H9 (cell line): ENCODE data around the gene ARHGEF17. TPM values are rescaled to one million over a fixed set of nuclear protein-coding genes. Genes with fewer than 3 reads are reported as not detected.

Experiments
- DNase-seq: peaks from one replicate; pipeline ENCODE4 v3.0.0-alpha.2; 2017
- H2AFZ ChIP-seq: one replicate; pipeline ENCODE4 v1.6.1; 2013; ENCODE audit warnings: mild to moderate bottlenecking, low read length, control low read depth, moderate library complexity
- H2AK5ac ChIP-seq: 2 replicates; pipeline ENCODE4 v1.6.1; 2013; ENCODE audit warnings: low read length, control low read depth, mixed read lengths; ENCODE audit not compliant: insufficient read length
- H2BK120ac ChIP-seq: one replicate; pipeline ENCODE4 v1.6.1; 2013; ENCODE audit warnings: low read depth, mild to moderate bottlenecking, low read length, control low read depth, inconsistent platforms; ENCODE audit not compliant: poor library complexity, severe bottlenecking
- H2BK12ac ChIP-seq: 2 replicates; pipeline ENCODE4 v1.6.1; 2013; ENCODE audit warnings: low read length, control low read depth, mixed read lengths, low read depth; ENCODE audit not compliant: insufficient read length
- H2BK15ac ChIP-seq: 2 replicates; pipeline ENCODE4 v1.6.1; 2013; ENCODE audit warnings: low read depth, low read length, control low read depth
- H2BK20ac ChIP-seq: one replicate; pipeline ENCODE4 v1.6.1; 2013; ENCODE audit warnings: low read depth, mild to moderate bottlenecking, low read length, control low read depth, inconsistent platforms; ENCODE audit not compliant: poor library complexity, severe bottlenecking
- H2BK5ac ChIP-seq: 2 replicates; pipeline ENCODE4 v1.6.1; 2013; ENCODE audit warnings: low read length, control low read depth, mixed read lengths; ENCODE audit not compliant: insufficient read length
- H3K14ac ChIP-seq: 2 replicates; pipeline ENCODE4 v1.6.1; 2013; ENCODE audit warnings: low read length, control low read depth; ENCODE audit not compliant: insufficient read depth
- H3K18ac ChIP-seq: 2 replicates; pipeline ENCODE4 v1.6.1; 2013; ENCODE audit warnings: low read depth, mild to moderate bottlenecking, mixed read lengths, low read length, control low read depth; ENCODE audit not compliant: insufficient read length
- H3K23ac ChIP-seq: 2 replicates; pipeline ENCODE4 v1.6.1; 2013; ENCODE audit warnings: low read length, control low read depth, mixed read lengths, low read depth; ENCODE audit not compliant: insufficient read length
- H3K23me2 ChIP-seq: 2 replicates; pipeline ENCODE4 v1.6.1; 2013; ENCODE audit warnings: low read depth, mild to moderate bottlenecking, mixed read lengths, low read length, control low read depth; ENCODE audit not compliant: insufficient read length, poor library complexity, severe bottlenecking
- H3K27ac ChIP-seq: 2 replicates; pipeline ENCODE4 v1.5.1; 2013; ENCODE audit warnings: low read length, control low read depth, mixed read lengths, low read depth; ENCODE audit not compliant: insufficient read length
- H3K27me3 ChIP-seq: 2 replicates; pipeline ENCODE4 v1.6.1; 2013; ENCODE audit warnings: low read length, control low read depth, inconsistent platforms; ENCODE audit not compliant: insufficient read depth
- H3K4ac ChIP-seq: 2 replicates; pipeline ENCODE4 v1.6.1; 2013; ENCODE audit warnings: low read depth, mild to moderate bottlenecking, control low read depth, inconsistent platforms, low read length, moderate library complexity
- H3K4me1 ChIP-seq: 2 replicates; pipeline ENCODE4 v1.6.1; 2013; ENCODE audit warnings: low read length, control low read depth, inconsistent platforms; ENCODE audit not compliant: insufficient read depth
- H3K4me2 ChIP-seq: 2 replicates; pipeline ENCODE4 v1.6.1; 2013; ENCODE audit warnings: low read length, control low read depth, mixed read lengths; ENCODE audit not compliant: insufficient read length, insufficient read depth
- H3K56ac ChIP-seq: 2 replicates; pipeline ENCODE4 v1.6.1; 2013; ENCODE audit warnings: low read depth, mild to moderate bottlenecking, mixed read lengths, low read length, control low read depth; ENCODE audit not compliant: insufficient read length
- H3K79me1 ChIP-seq: 2 replicates; pipeline ENCODE4 v1.6.1; 2013; ENCODE audit warnings: low read depth, mild to moderate bottlenecking, moderate library complexity, low read length, control low read depth, inconsistent platforms; ENCODE audit not compliant: insufficient read depth, poor library complexity, severe bottlenecking
- H3K79me2 ChIP-seq: 2 replicates; pipeline ENCODE4 v1.6.1; 2013; ENCODE audit warnings: low read length, control low read depth, inconsistent platforms; ENCODE audit not compliant: insufficient read depth
- H3K9ac ChIP-seq: 2 replicates; pipeline ENCODE4 v1.6.1; 2013; ENCODE audit warnings: low read length, control low read depth, mixed read lengths; ENCODE audit not compliant: insufficient read length; ENCODE audit errors: extremely low read depth
- H3K9me3 ChIP-seq: one replicate; pipeline ENCODE4 v1.6.1; 2013; ENCODE audit warnings: low read depth, low read length, inconsistent platforms; ENCODE audit not compliant: control insufficient read depth
- H3T11ph ChIP-seq: one replicate; pipeline ENCODE4 v1.6.1; 2013; ENCODE audit warnings: mild to moderate bottlenecking, low read length, control low read depth, inconsistent platforms
- H4K20me1 ChIP-seq: one replicate; pipeline ENCODE4 v1.6.1; 2013; ENCODE audit not compliant: control insufficient read depth, insufficient read length, insufficient read depth
- H4K5ac ChIP-seq: 2 replicates; pipeline ENCODE4 v1.6.1; 2013; ENCODE audit warnings: low read depth, mild to moderate bottlenecking, mixed read lengths, low read length, control low read depth; ENCODE audit not compliant: insufficient read length
- H4K8ac ChIP-seq: replicated peaks from 2 replicates; pipeline ENCODE4 v1.6.1; 2013; ENCODE audit warnings: low read length, control low read depth, mixed read lengths, low read depth; ENCODE audit not compliant: insufficient read length
- H4K91ac ChIP-seq: 2 replicates; pipeline ENCODE4 v1.6.1; 2013; ENCODE audit warnings: low read depth, mild to moderate bottlenecking, moderate library complexity, mixed read lengths, low read length, control low read depth; ENCODE audit not compliant: insufficient read length
- H3K27ac Mint-ChIP-seq, 3 experiments: 2 replicates in 2 of 3; 3 replicates in 1 of 3; pipeline ENCODE4 v1.8.0; 2020 to 2021; ENCODE audit warnings: mixed read lengths in 3 of 3, mild to moderate bottlenecking in 1 of 3, moderate library complexity in 1 of 3
- H3K27me3 Mint-ChIP-seq: 2 replicates; pipeline ENCODE4 v1.8.0; 2021; ENCODE audit warnings: low read depth, mild to moderate bottlenecking, moderate library complexity, mixed read lengths
- H3K36me3 Mint-ChIP-seq, 3 experiments: 2 replicates in 2 of 3; 3 replicates in 1 of 3; pipeline ENCODE4 v1.8.0; 2020 to 2021; ENCODE audit warnings: low read depth in 3 of 3, mixed read lengths in 3 of 3; ENCODE audit not compliant: insufficient read depth in 1 of 3
- H3K4me1 Mint-ChIP-seq, 2 experiments: 2 replicates each; pipeline ENCODE4 v1.8.0; 2020; ENCODE audit warnings: mixed read lengths in 2 of 2
- H3K4me3 Mint-ChIP-seq, 2 experiments: 2 replicates in 1 of 2; 3 replicates in 1 of 2; pipeline ENCODE4 v1.8.0; 2020 to 2021; ENCODE audit warnings: mild to moderate bottlenecking in 2 of 2, mixed read lengths in 2 of 2, moderate library complexity in 1 of 2
- H3K9me3 Mint-ChIP-seq, 2 experiments: 2 replicates in 1 of 2; 3 replicates in 1 of 2; pipeline ENCODE4 v1.8.0; 2020; ENCODE audit warnings: mild to moderate bottlenecking in 2 of 2, mixed read lengths in 2 of 2, moderate library complexity in 1 of 2
- WGBS: extraction: QIAGEN DNeasy Blood & Tissue Kit; methylation state at CpG from one replicate; pipeline ENCODE4 v1.1.7; 2013; ENCODE audit warnings: missing lambda C conversion rate, low lambda C conversion rate, mixed read lengths; ENCODE audit not compliant: insufficient read length; ENCODE audit errors: extremely low coverage; 5-methylcytosine and 5-hydroxymethylcytosine counted together
- total RNA-seq: library from RNA; stranded (reverse); gene quantifications from 2 replicates; pipeline ENCODE4 v1.2.1, GENCODE V29; 2021
- TF ChIP-seq, protein P1 (sequence below): fragments of 200-600 bp; sonication (generic); conservative IDR thresholded peaks from 3 replicates; pipeline ENCODE4 v1.8.0; 2021; ENCODE audit warnings: antibody characterized with exemption, mild to moderate bottlenecking

ARHGEF17 gene
- total RNA-seq, 1 experiment from 2014 or later: 7.4 TPM

DNA sequence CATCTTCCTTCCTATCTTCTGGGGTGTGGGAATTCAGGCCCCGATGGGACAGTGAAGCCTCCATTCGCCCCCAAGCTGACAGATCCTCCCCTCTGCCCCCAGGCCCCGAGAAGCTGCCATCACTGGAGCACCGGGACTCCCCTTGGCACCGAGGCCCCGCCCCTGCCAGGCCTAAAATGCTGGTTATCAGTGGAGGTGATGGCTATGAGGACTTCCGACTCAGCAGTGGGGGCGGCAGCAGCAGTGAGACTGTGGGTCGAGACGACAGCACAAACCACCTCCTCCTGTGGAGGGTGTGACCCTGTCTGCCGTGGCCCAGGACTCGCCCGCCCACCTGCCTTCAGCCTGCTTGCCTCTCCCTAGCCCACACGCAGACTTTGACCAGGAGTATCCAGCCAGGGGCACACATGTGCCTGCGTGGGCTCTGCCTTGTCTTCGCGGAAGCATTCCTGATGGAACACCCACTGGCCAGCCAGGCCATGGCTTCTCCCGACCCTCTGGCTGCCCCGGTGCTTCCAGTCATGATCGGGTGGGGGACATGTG, 59.5 kb downstream of the ARHGEF17 start:
- Histone ChIP-seq H3K4me1 (no peaks in the 10 kb centered on the region), H3K56ac (no peak overlapping the region), H2BK15ac (no peak overlapping the region), H2BK20ac (no peak overlapping the region), H4K5ac (no peak overlapping the region), H4K8ac (no peak overlapping the region), H3K18ac (no peak overlapping the region), H3K4ac (no peak overlapping the region), H3K9ac (no peak overlapping the region), H3K23me2 (no peaks in the 10 kb centered on the region), H3K79me2 (no peaks in the 10 kb centered on the region), H3K27ac (no peak overlapping the region), H3K14ac (no peak overlapping the region; the same call in 1 of the 2 replicates), H2AK5ac (no peak overlapping the region), H3K23ac (no peak overlapping the region), H2BK5ac (no peak overlapping the region), H2BK120ac (no peak overlapping the region), H3K9me3 (no peaks in the 10 kb centered on the region), H3K27me3 (no peaks in the 10 kb centered on the region), H2AFZ (no peak overlapping the region), H3K79me1 (no peaks in the 10 kb centered on the region), H3T11ph (no peak overlapping the region), H2BK12ac (no peak overlapping the region), H4K91ac (no peak overlapping the region), H4K20me1 (no peaks in the 10 kb centered on the region), H3K4me2 (no peak overlapping the region)
- H3K4me1 Mint-ChIP-seq: peaks cover 1 to 2% of the 10 kb centered on the region in 2 experiments; a peak in 3 of 4 replicates
- H3K9me3 Mint-ChIP-seq: no peaks in the 10 kb centered on the region
- peaks cover 3 to 11% (median 3%) of the 10 kb centered on the region in 3 experiments; a peak in 4 of 7 replicates for H3K36me3 Mint-ChIP-seq
- no peak for DNase-seq
- TF ChIP-seq, protein P1, sequence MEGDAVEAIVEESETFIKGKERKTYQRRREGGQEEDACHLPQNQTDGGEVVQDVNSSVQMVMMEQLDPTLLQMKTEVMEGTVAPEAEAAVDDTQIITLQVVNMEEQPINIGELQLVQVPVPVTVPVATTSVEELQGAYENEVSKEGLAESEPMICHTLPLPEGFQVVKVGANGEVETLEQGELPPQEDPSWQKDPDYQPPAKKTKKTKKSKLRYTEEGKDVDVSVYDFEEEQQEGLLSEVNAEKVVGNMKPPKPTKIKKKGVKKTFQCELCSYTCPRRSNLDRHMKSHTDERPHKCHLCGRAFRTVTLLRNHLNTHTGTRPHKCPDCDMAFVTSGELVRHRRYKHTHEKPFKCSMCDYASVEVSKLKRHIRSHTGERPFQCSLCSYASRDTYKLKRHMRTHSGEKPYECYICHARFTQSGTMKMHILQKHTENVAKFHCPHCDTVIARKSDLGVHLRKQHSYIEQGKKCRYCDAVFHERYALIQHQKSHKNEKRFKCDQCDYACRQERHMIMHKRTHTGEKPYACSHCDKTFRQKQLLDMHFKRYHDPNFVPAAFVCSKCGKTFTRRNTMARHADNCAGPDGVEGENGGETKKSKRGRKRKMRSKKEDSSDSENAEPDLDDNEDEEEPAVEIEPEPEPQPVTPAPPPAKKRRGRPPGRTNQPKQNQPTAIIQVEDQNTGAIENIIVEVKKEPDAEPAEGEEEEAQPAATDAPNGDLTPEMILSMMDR: no peak
- no peak overlapping the region for H3K27ac Mint-ChIP-seq
- no peak overlapping the region for H3K4me3 Mint-ChIP-seq
- peaks cover 8% of the 10 kb centered on the region for H3K27me3 Mint-ChIP-seq
- WGBS: no CpG with 5 or more reads among the region's 20 CpGs
